ENCODE results near the gene PCSK2. TPM values are rescaled to one million over a fixed set of nuclear protein-coding genes. Genes with fewer than 3 reads are reported as not detected.

Gene PCSK2
- total and polyA plus RNA-seq, 4 donors: 0.08 to 0.14 (median 0.09) TPM; not detected in 1

- Histone ChIP-seq H3K9ac (ENCODE audit: low read depth in 1 of 2, low read length in 2 of 2) (no peak overlapping the region), H3K4me3 (ENCODE audit: low read depth in 1 of 3, low read length in 3 of 3) (no peak overlapping the region), H3K27ac (ENCODE audit: low read depth in 1 of 2, low read length in 2 of 2) (no peak overlapping the region), H3K9me3 (ENCODE audit: control insufficient read depth in 4 of 4, low read length in 3 of 4) (peaks cover 0 to 16% (median 0%) of the 10 kb centered on the region in 4 donors), H3K4me1 (ENCODE audit: control insufficient read depth in 4 of 4, insufficient read depth in 4 of 4, low read length in 3 of 4) (no peaks in the 10 kb centered on the region), H3K36me3 (ENCODE audit: control insufficient read depth in 4 of 4, insufficient read depth in 3 of 4, low read depth in 1 of 4, low read length in 3 of 4) (no peaks in the 10 kb centered on the region), H3K27me3 (ENCODE audit: control insufficient read depth in 4 of 4, insufficient read depth in 4 of 4, low read length in 3 of 4) (peaks cover 0 to 11% (median 1%) of the 10 kb centered on the region in 4 donors)
- TF ChIP-seq SP1 (IDR thresholded peaks at IDR 0.05): no peak
- no peak for TF ChIP-seq ATF3 (IDR thresholded peaks at IDR 0.05)
- no peak for TF ChIP-seq CTCF (IDR thresholded peaks at IDR 0.05; ENCODE audit: low read depth, low read length, missing input control)
- no peak for TF ChIP-seq NR2F2 (IDR thresholded peaks at IDR 0.05)
- no peak for DNase-seq (ENCODE audit: low spot score)
- WGBS: 20% methylated on average over 28 of the region's 28 CpGs
These were observed 100.6 kb downstream of the PCSK2 start for GRCh38 chr20:17327185-17328148.

DNA sequence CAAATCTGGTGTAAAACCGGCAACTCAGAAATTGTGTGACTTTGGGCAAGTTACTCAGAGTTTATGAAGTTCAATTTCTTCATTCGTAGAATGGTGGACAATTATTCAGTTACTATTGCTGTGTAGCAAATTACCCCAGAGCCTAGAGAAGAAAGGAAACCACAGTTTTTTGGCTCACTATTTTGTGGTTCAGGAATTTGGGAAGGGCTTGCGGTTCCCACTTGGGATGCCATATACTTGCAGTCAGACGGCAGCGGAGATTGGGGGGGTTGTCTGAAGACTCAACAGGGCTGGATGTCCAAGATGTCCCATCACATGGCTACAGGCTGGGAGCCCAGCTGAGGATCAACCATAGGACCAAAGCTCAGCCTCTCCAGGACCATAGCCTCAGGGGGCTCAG lies 108.1 kb downstream of the PCSK2 start:
- WGBS: 85% methylated on average over 5 of the region's 5 CpGs
- Histone ChIP-seq H3K4me1 (ENCODE audit: control insufficient read depth in 4 of 4, insufficient read depth in 4 of 4, low read length in 3 of 4) (no peaks in the 10 kb centered on the region), H3K9ac (ENCODE audit: low read depth in 1 of 2, low read length in 2 of 2) (no peak overlapping the region), H3K9me3 (ENCODE audit: control insufficient read depth in 4 of 4, low read length in 3 of 4) (no peaks in the 10 kb centered on the region), H3K36me3 (ENCODE audit: control insufficient read depth in 4 of 4, insufficient read depth in 3 of 4, low read depth in 1 of 4, low read length in 3 of 4) (no peaks in the 10 kb centered on the region), H3K4me3 (ENCODE audit: low read depth in 1 of 3, low read length in 3 of 3) (no peak overlapping the region), H3K27ac (ENCODE audit: low read depth in 1 of 2, low read length in 2 of 2) (no peak overlapping the region), H3K27me3 (ENCODE audit: control insufficient read depth in 4 of 4, insufficient read depth in 4 of 4, low read length in 3 of 4) (no peaks in the 10 kb centered on the region)
- TF ChIP-seq RAD21 (IDR thresholded peaks at IDR 0.05) (no peak), MAX (IDR thresholded peaks at IDR 0.05) (no peak), SP1 (IDR thresholded peaks at IDR 0.05) (no peak), NR2F2 (IDR thresholded peaks at IDR 0.05) (no peak)
- TF ChIP-seq, protein P1, sequence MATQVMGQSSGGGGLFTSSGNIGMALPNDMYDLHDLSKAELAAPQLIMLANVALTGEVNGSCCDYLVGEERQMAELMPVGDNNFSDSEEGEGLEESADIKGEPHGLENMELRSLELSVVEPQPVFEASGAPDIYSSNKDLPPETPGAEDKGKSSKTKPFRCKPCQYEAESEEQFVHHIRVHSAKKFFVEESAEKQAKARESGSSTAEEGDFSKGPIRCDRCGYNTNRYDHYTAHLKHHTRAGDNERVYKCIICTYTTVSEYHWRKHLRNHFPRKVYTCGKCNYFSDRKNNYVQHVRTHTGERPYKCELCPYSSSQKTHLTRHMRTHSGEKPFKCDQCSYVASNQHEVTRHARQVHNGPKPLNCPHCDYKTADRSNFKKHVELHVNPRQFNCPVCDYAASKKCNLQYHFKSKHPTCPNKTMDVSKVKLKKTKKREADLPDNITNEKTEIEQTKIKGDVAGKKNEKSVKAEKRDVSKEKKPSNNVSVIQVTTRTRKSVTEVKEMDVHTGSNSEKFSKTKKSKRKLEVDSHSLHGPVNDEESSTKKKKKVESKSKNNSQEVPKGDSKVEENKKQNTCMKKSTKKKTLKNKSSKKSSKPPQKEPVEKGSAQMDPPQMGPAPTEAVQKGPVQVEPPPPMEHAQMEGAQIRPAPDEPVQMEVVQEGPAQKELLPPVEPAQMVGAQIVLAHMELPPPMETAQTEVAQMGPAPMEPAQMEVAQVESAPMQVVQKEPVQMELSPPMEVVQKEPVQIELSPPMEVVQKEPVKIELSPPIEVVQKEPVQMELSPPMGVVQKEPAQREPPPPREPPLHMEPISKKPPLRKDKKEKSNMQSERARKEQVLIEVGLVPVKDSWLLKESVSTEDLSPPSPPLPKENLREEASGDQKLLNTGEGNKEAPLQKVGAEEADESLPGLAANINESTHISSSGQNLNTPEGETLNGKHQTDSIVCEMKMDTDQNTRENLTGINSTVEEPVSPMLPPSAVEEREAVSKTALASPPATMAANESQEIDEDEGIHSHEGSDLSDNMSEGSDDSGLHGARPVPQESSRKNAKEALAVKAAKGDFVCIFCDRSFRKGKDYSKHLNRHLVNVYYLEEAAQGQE (IDR thresholded peaks at IDR 0.05): no peak
- DNase-seq (ENCODE audit: low spot score): no peak

GRCh38 chr20:17339000-17339399 lies 112.2 kb downstream of the PCSK2 start:
- no peak for DNase-seq (ENCODE audit: low spot score)
- H3K27me3 ChIP-seq (ENCODE audit: control insufficient read depth in 4 of 4, insufficient read depth in 4 of 4, low read length in 3 of 4): peaks cover 0 to 3% (median 0%) of the 10 kb centered on the region in 4 donors
- TF ChIP-seq TAF1 (conservative IDR thresholded peaks at IDR 0.05) (no peak), ATF3 (IDR thresholded peaks at IDR 0.05) (no peak), RXRA (IDR thresholded peaks at IDR 0.05) (no peak), CTCF (IDR thresholded peaks at IDR 0.05; ENCODE audit: low read depth, low read length, missing input control) (no peak), HNF4G (IDR thresholded peaks at IDR 0.05) (no peak), GABPA (IDR thresholded peaks at IDR 0.05 in 1 of 2, conservative IDR thresholded peaks at IDR 0.05 in 1 of 2) (no peak), JUND (IDR thresholded peaks at IDR 0.05) (no peak), NR2F2 (IDR thresholded peaks at IDR 0.05) (no peak)
- TF ChIP-seq, protein P1 (IDR thresholded peaks at IDR 0.05): no peak

More at GRCh38 chr20:17339000-17339399, 112.2 kb downstream of the PCSK2 start:
- H3K9ac ChIP-seq (ENCODE audit: low read depth in 1 of 2, low read length in 2 of 2): no peak overlapping the region
- H3K9me3 ChIP-seq (ENCODE audit: control insufficient read depth in 4 of 4, low read length in 3 of 4): no peaks in the 10 kb centered on the region
- H3K36me3 ChIP-seq (ENCODE audit: control insufficient read depth in 4 of 4, insufficient read depth in 3 of 4, low read depth in 1 of 4, low read length in 3 of 4): no peaks in the 10 kb centered on the region
- H3K27ac ChIP-seq (ENCODE audit: low read depth in 1 of 2, low read length in 2 of 2): no peak overlapping the region
- no peaks in the 10 kb centered on the region for H3K4me1 ChIP-seq (ENCODE audit: control insufficient read depth in 4 of 4, insufficient read depth in 4 of 4, low read length in 3 of 4)
- no peak overlapping the region for H3K4me3 ChIP-seq (ENCODE audit: low read depth in 1 of 3, low read length in 3 of 3)
- WGBS: 49% methylated on average over 6 of the region's 6 CpGs

Data from liver (tissue), 9 donors.